Measurements from ENCODE around the gene NSD2. TPM values are rescaled to one million over a fixed set of nuclear protein-coding genes. Genes with fewer than 3 reads are reported as not detected.

The NSD2 gene
- polyA plus RNA-seq, 1 donor (not counting 4 experiments of a cell fraction or from before 2014, with no cell fraction given), result 22.6 TPM

DNA sequence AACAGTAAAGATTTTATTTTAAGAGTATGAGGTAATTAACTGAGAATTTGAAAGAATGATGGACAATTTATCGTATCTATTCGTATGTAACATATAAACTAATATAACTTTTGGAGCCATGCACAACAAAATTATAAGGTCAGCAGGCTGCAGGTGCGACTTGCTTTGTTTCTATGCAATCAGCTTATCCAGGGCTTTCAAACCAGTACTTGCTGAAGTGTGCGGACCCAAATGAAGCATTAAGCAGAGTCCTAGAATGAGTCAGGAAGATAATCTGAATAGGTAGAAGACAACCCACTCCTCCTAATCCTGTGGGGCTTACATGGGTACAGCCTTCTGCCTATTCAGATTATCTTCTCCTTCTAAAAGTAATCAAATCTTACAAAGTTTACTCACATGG, 2.1 kb downstream of the NSD2 start:
- dilution Hi-C loops (cut with MboI; ENCODE audit: extremely low pct_ligation_motif_present, low sequenced_read_pairs), result no loop called here
- Histone ChIP-seq H3K79me2 (ENCODE audit: control insufficient read depth, insufficient read depth, low read length) (peaks cover 63% of the 10 kb centered on the region), H3K27ac (ENCODE audit: control insufficient read depth, insufficient read depth, low read length) (peak overlapping the region; percentile 78), H3K36me3 (ENCODE audit: control insufficient read depth in 2 of 2, extremely low read depth in 1 of 2, insufficient read depth in 2 of 2, low read length in 2 of 2) (no peaks in the 10 kb centered on the region), H3K4me2 (ENCODE audit: control insufficient read depth, extremely low read depth, insufficient read depth, low read depth, low read length) (peak overlapping the region; percentile 82), H3K9me3 (ENCODE audit: control insufficient read depth, low read depth, low read length) (no peaks in the 10 kb centered on the region), H3K9ac (ENCODE audit: control insufficient read depth, extremely low read depth, insufficient read depth, low read length) (peak overlapping the region; percentile 74), H2AFZ (ENCODE audit: control insufficient read depth, low read length) (no peak overlapping the region), H3K9me1 (ENCODE audit: control insufficient read depth, extremely low read depth, insufficient read depth, low read length) (no peaks in the 10 kb centered on the region), H3K27me3 (ENCODE audit: control insufficient read depth, extremely low read depth, insufficient read depth, low read length) (no peaks in the 10 kb centered on the region), H3K4me1 (ENCODE audit: control insufficient read depth, extremely low read depth, insufficient read depth, low read length) (peaks cover 28% of the 10 kb centered on the region), H4K20me1 (ENCODE audit: control insufficient read depth, extremely low read depth, insufficient read depth, low read length) (no peaks in the 10 kb centered on the region), H3K4me3 (ENCODE audit: control insufficient read depth in 2 of 3, extremely low read depth in 1 of 3, insufficient read depth in 2 of 3, low read depth in 1 of 3, low read length in 3 of 3) (peak overlapping the region in 2 of 3 experiments; percentile 29 to 67)
- TF ChIP-seq, protein P1, sequence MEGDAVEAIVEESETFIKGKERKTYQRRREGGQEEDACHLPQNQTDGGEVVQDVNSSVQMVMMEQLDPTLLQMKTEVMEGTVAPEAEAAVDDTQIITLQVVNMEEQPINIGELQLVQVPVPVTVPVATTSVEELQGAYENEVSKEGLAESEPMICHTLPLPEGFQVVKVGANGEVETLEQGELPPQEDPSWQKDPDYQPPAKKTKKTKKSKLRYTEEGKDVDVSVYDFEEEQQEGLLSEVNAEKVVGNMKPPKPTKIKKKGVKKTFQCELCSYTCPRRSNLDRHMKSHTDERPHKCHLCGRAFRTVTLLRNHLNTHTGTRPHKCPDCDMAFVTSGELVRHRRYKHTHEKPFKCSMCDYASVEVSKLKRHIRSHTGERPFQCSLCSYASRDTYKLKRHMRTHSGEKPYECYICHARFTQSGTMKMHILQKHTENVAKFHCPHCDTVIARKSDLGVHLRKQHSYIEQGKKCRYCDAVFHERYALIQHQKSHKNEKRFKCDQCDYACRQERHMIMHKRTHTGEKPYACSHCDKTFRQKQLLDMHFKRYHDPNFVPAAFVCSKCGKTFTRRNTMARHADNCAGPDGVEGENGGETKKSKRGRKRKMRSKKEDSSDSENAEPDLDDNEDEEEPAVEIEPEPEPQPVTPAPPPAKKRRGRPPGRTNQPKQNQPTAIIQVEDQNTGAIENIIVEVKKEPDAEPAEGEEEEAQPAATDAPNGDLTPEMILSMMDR (optimal IDR thresholded peaks at IDR 0.05 in 1 of 3, IDR thresholded peaks at IDR 0.05 in 1 of 3, conservative IDR thresholded peaks at IDR 0.05 in 1 of 3; ENCODE audit: extremely low read depth in 1 of 3, insufficient read depth in 2 of 3, low read length in 3 of 3), result no peak
- no peak for TF ChIP-seq EZH2 (IDR thresholded peaks at IDR 0.05; ENCODE audit: low read length)
- DNase-seq (ENCODE audit: low read depth, low spot score) (no peak), FAIRE-seq (no peak)

DNA sequence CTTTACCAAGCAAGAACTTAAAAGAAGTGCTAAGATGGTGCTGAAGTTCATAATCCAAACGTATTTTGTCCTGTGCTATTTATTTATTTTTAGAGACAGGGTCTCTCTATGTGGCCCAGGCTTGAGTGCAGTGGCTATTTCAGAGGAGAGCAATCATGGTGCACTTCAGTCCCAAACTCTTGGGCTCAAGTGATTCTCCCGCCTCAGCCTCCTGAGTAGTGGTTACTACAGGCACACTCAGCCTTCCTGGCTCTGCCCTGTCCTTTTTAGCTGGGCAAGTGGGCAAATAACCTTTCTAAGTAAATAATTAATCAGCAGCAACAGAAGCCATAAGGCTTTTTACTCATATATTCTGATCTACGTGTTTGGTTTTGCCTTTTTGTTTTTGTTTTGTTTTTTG, 2.6 kb downstream of the NSD2 start:
- Histone ChIP-seq H3K4me1 (ENCODE audit: control insufficient read depth, extremely low read depth, insufficient read depth, low read length) (peaks cover 28% of the 10 kb centered on the region), H3K36me3 (ENCODE audit: control insufficient read depth in 2 of 2, extremely low read depth in 1 of 2, insufficient read depth in 2 of 2, low read length in 2 of 2) (peaks cover 0 to 4% of the 10 kb centered on the region in 2 experiments), H3K27me3 (ENCODE audit: control insufficient read depth, extremely low read depth, insufficient read depth, low read length) (no peaks in the 10 kb centered on the region), H3K4me2 (ENCODE audit: control insufficient read depth, extremely low read depth, insufficient read depth, low read depth, low read length) (peak overlapping the region; percentile 82), H3K9me3 (ENCODE audit: control insufficient read depth, low read depth, low read length) (no peaks in the 10 kb centered on the region), H3K4me3 (ENCODE audit: control insufficient read depth in 2 of 3, extremely low read depth in 1 of 3, insufficient read depth in 2 of 3, low read depth in 1 of 3, low read length in 3 of 3) (peak overlapping the region in 1 of 3 experiments; percentile 29), H2AFZ (ENCODE audit: control insufficient read depth, low read length) (no peak overlapping the region), H4K20me1 (ENCODE audit: control insufficient read depth, extremely low read depth, insufficient read depth, low read length) (peaks cover 4% of the 10 kb centered on the region), H3K9me1 (ENCODE audit: control insufficient read depth, extremely low read depth, insufficient read depth, low read length) (no peaks in the 10 kb centered on the region), H3K27ac (ENCODE audit: control insufficient read depth, insufficient read depth, low read length) (peak overlapping the region; percentile 78), H3K79me2 (ENCODE audit: control insufficient read depth, insufficient read depth, low read length) (peaks cover 68% of the 10 kb centered on the region), H3K9ac (ENCODE audit: control insufficient read depth, extremely low read depth, insufficient read depth, low read length) (no peak overlapping the region)
- dilution Hi-C loops (cut with MboI; ENCODE audit: extremely low pct_ligation_motif_present, low sequenced_read_pairs), result no loop called here
- DNase-seq (ENCODE audit: low read depth, low spot score), result no peak
- FAIRE-seq, result no peak
- TF ChIP-seq EZH2 (IDR thresholded peaks at IDR 0.05; ENCODE audit: low read length), result no peak
- TF ChIP-seq, protein P1 (optimal IDR thresholded peaks at IDR 0.05 in 1 of 3, IDR thresholded peaks at IDR 0.05 in 1 of 3, conservative IDR thresholded peaks at IDR 0.05 in 1 of 3; ENCODE audit: extremely low read depth in 1 of 3, insufficient read depth in 2 of 3, low read length in 3 of 3), result no peak
